ENCODE data around the gene HIPK2. TPM values are rescaled to one million over a fixed set of nuclear protein-coding genes. Genes with fewer than 3 reads are reported as not detected.

HIPK2 gene
- total and polyA plus RNA-seq, 2 donors (not counting 3 experiments of a cell fraction or from before 2014, with no cell fraction given) = 9.0 to 43.8 TPM

GRCh38 chr7:139650429-139651100 is 127.2 kb downstream of the HIPK2 start:
- H3K4me3 ChIP-seq (replicated peaks in 1 of 3; ENCODE audit: insufficient read depth in 1 of 3, low read depth in 1 of 3, low read length in 3 of 3) = no peak overlapping the region
- no peak overlapping the region for H2AFZ ChIP-seq (ENCODE audit: low read depth, low read length)
- no peaks in the 10 kb centered on the region for H3K27me3 ChIP-seq (ENCODE audit: control insufficient read depth in 2 of 2, insufficient read depth in 2 of 2, low read length in 2 of 2)
- H3K27ac ChIP-seq (ENCODE audit: insufficient read depth, low read depth, low read length) = no peak overlapping the region
- ChIA-PET CTCF (interaction anchor here (0.7 to 1.8 kb wide), 4 partner anchors 121 to 356 kb away, joined by 3 to 10 read pairs (median 4); no protein-coding TSS in a partner anchor), POLR2A (interaction anchor here (0.6 kb wide), 1 partner anchor 113 kb away, joined by 5 read pairs; no protein-coding TSS in a partner anchor)
- FAIRE-seq (no peak), DNase-seq (ENCODE audit: low read depth, low spot score) (no peak)
- no peaks in the 10 kb centered on the region for H3K36me3 ChIP-seq (ENCODE audit: control insufficient read depth in 2 of 2, extremely low read depth in 1 of 2, insufficient read depth in 2 of 2, low read length in 2 of 2)
- H3K4me1 ChIP-seq (ENCODE audit: control insufficient read depth, extremely low read depth, insufficient read depth, low read length) = peaks cover 43% of the 10 kb centered on the region
- intact Hi-C loops (cut with micrococcal nuclease) (no loop called here), dilution Hi-C loops (cut with MboI; ENCODE audit: extremely low pct_ligation_motif_present, low sequenced_read_pairs) (no loop called here)
- H3K9me3 ChIP-seq (replicated peaks; ENCODE audit: control insufficient read depth, insufficient read depth, low read length) = no peaks in the 10 kb centered on the region
- no TSS peak for BruUV-seq (replicated peaks)
- H3K4me2 ChIP-seq (ENCODE audit: insufficient read depth, low read length) = no peak overlapping the region
- no peaks in the 10 kb centered on the region for H3K9me1 ChIP-seq (replicated peaks; ENCODE audit: control insufficient read depth, extremely low read depth, insufficient read depth, low read length)
- no peaks in the 10 kb centered on the region for H4K20me1 ChIP-seq (replicated peaks; ENCODE audit: control insufficient read depth, extremely low read depth, insufficient read depth, low read length)
- no peak overlapping the region for H3K9ac ChIP-seq (replicated peaks; ENCODE audit: extremely low read depth, insufficient read depth, low read length)
- H3K79me2 ChIP-seq (ENCODE audit: control insufficient read depth, insufficient read depth, low read length) = peaks cover 24% of the 10 kb centered on the region
- TF ChIP-seq GATA2 (IDR thresholded peaks at IDR 0.05; ENCODE audit: insufficient read depth, insufficient read length, low read depth, low read length) (no peak), POLR2AphosphoS5 (IDR thresholded peaks at IDR 0.05; ENCODE audit: insufficient read depth, low read depth, low read length) (no peak), CTCF (IDR thresholded peaks at IDR 0.05; ENCODE audit: extremely low read depth in 1 of 2, insufficient read depth in 1 of 2, low read depth in 1 of 2, low read length in 2 of 2) (no peak), MYC (IDR thresholded peaks at IDR 0.05; ENCODE audit: low read depth, low read length) (no peak), FOS (IDR thresholded peaks at IDR 0.05; ENCODE audit: borderline replicate concordance, insufficient read depth, low read length) (no peak), MAX (IDR thresholded peaks at IDR 0.05; ENCODE audit: insufficient read depth, insufficient read length) (no peak), POLR2A (IDR thresholded peaks at IDR 0.05; ENCODE audit: low read depth, low read length) (no peak), JUN (IDR thresholded peaks at IDR 0.05; ENCODE audit: borderline replicate concordance, insufficient read depth, insufficient read length, low read depth) (no peak), EZH2 (IDR thresholded peaks at IDR 0.05; ENCODE audit: borderline replicate concordance, low read depth, low read length, severe bottlenecking) (no peak)

All from endothelial cell of umbilical vein (primary cell).